ENCODE results near the gene CNTNAP5. TPM values are rescaled to one million over a fixed set of nuclear protein-coding genes. Genes with fewer than 3 reads are reported as not detected.

CNTNAP5 gene
- total and polyA plus RNA-seq, 2 of the 13 experiments (the other 11 are each of a cell fraction or from before 2014, with no cell fraction given): not detected

- TF ChIP-seq ZNF318 (CRISPR knock-in tag; IDR thresholded peaks at IDR 0.05) (no peak), MEIS1 (CRISPR knock-in tag; IDR thresholded peaks at IDR 0.05; ENCODE audit: borderline replicate concordance) (no peak), ZMAT5 (CRISPR knock-in tag; IDR thresholded peaks at IDR 0.05; ENCODE audit: borderline replicate concordance, low read depth) (no peak), ZBTB4 (CRISPR knock-in tag; IDR thresholded peaks at IDR 0.05; ENCODE audit: borderline replicate concordance) (no peak), GATAD2A (CRISPR knock-in tag; IDR thresholded peaks at IDR 0.05) (no peak), ZNF766 (CRISPR knock-in tag; IDR thresholded peaks at IDR 0.05; ENCODE audit: borderline replicate concordance) (no peak), ZNF580 (CRISPR knock-in tag; IDR thresholded peaks at IDR 0.05; ENCODE audit: borderline replicate concordance, low read depth) (no peak), ZNF704 (CRISPR knock-in tag; IDR thresholded peaks at IDR 0.05; ENCODE audit: borderline replicate concordance) (no peak), ZNF597 (CRISPR knock-in tag; IDR thresholded peaks at IDR 0.05) (no peak), PCBP2 (optimal IDR thresholded peaks at IDR 0.05; ENCODE audit: low read depth, low read length, poor library complexity, severe bottlenecking) (no peak), STAT5B (CRISPR knock-in tag; IDR thresholded peaks at IDR 0.05) (no peak)
These were observed 28.7 kb downstream of the CNTNAP5 start (continued) for GRCh38 chr2:124053796-124054195.
